B cell (primary cell): ENCODE data around the gene FSIP1. TPM values are rescaled to one million over a fixed set of nuclear protein-coding genes. Genes with fewer than 3 reads are reported as not detected.

ENCODE experiments used
- ATAC-seq: fragments of 200-7000 bp; cut with Tn5 transposase; one replicate; pipeline ENCODE4 v1.10.0; 2021; ENCODE audit warnings: low read depth, mild to moderate bottlenecking, moderate number of reproducible peaks, moderate library complexity
- CTCF ChIA-PET: fragments of 350-600 bp; sonication (Branson Sonifier 250); formaldehyde crosslinking; loops from one replicate; lab custom pipeline; 2021; ENCODE audit warnings: antibody characterized with exemption, inconsistent platforms; lab: Charles Lee
- POLR2A ChIA-PET: fragments of 350-600 bp; sonication (Branson Sonifier 250); formaldehyde crosslinking; loops from one replicate; lab custom pipeline; 2021; ENCODE audit warnings: antibody characterized with exemption; lab: Charles Lee
- DNase-seq: peaks from one replicate; pipeline ENCODE4 v3.0.0; 2013
- H2AFZ ChIP-seq: 2 replicates; pipeline ENCODE4 v1.6.1; 2012; ENCODE audit warnings: mild to moderate bottlenecking, low read depth, low read length; ENCODE audit not compliant: insufficient read depth, poor library complexity, severe bottlenecking
- H3K27ac ChIP-seq, 2 donors: 1 replicate in 1 of 2; 2 replicates in 1 of 2; pipeline ENCODE4 v1.5.1; 2012 to 2013; ENCODE audit warnings: low read length in 2 of 2, mild to moderate bottlenecking in 2 of 2, moderate library complexity in 1 of 2
- H3K27me3 ChIP-seq, 4 experiments: fragments of 200-600 bp in 1 of 4; sonication (generic) in 1 of 4; replicated peaks in 1 of 4; 1 replicate in 2 of 4; 2 replicates in 2 of 4; pipeline versions ENCODE4 v1.6.1 to v1.7.0; 2013 to 2016; ENCODE audit warnings: low read length in 3 of 4, mild to moderate bottlenecking in 2 of 4, mixed read lengths in 1 of 4, moderate library complexity in 1 of 4; ENCODE audit not compliant: insufficient read depth in 4 of 4, control insufficient read depth in 3 of 4; ENCODE audit errors: control extremely low read depth in 1 of 4
- H3K36me3 ChIP-seq, 2 experiments: replicated peaks in 1 of 2; 1 replicate in 1 of 2; 2 replicates in 1 of 2; pipeline versions ENCODE4 v1.6.1 to v1.7.1; 2013; ENCODE audit warnings: low read length in 1 of 2; ENCODE audit not compliant: insufficient read depth in 2 of 2, control insufficient read depth in 1 of 2; ENCODE audit errors: control extremely low read depth in 1 of 2, extremely low read depth in 1 of 2
- H3K4me1 ChIP-seq, 2 donors: fragments of 200-600 bp in 1 of 2; sonication (generic) in 1 of 2; 1 replicate in 1 of 2; 2 replicates in 1 of 2; pipeline versions ENCODE4 v1.5.1 to v1.6.1; 2013 to 2017; ENCODE audit warnings: low read length in 2 of 2; ENCODE audit not compliant: control insufficient read depth in 2 of 2, insufficient read depth in 2 of 2
- H3K4me2 ChIP-seq: replicated peaks from 2 replicates; pipeline ENCODE3; 2012; ENCODE audit warnings: mild to moderate bottlenecking, low read depth, low read length; ENCODE audit not compliant: poor library complexity, severe bottlenecking
- H3K4me3 ChIP-seq, 5 experiments: fragments of 200-600 bp in 1 of 5; sonication (generic) in 1 of 5; 1 replicate in 3 of 5; 2 replicates in 2 of 5; pipeline versions ENCODE4 v1.5.1 to v1.7.0; 2011 to 2016; ENCODE audit warnings: low read length in 4 of 5, mild to moderate bottlenecking in 4 of 5, low read depth in 2 of 5, control low read depth in 1 of 5, moderate library complexity in 1 of 5; ENCODE audit not compliant: insufficient read depth in 1 of 5; ENCODE audit errors: control extremely low read depth in 1 of 5, extremely low read depth in 1 of 5
- H3K79me2 ChIP-seq: fragments of 200-600 bp; sonication (generic); one replicate; pipeline ENCODE4 v1.6.0; 2016; ENCODE audit warnings: low read length; ENCODE audit not compliant: control insufficient read depth, insufficient read depth
- H3K9ac ChIP-seq: fragments of 200-600 bp; sonication (generic); 2 replicates; pipeline ENCODE4 v1.6.1; 2017; ENCODE audit warnings: mild to moderate bottlenecking, low read length, moderate library complexity
- H3K9me3 ChIP-seq, 3 donors: one replicate each; pipeline versions ENCODE4 v1.6.1 to v1.7.1; 2013; ENCODE audit warnings: low read length in 2 of 3; ENCODE audit not compliant: control insufficient read depth in 2 of 3, insufficient read depth in 1 of 3; ENCODE audit errors: control extremely low read depth in 1 of 3
- H4K20me1 ChIP-seq: 2 replicates; pipeline ENCODE4 v1.6.0; 2012; ENCODE audit warnings: mild to moderate bottlenecking, low read length; ENCODE audit not compliant: insufficient read depth, control insufficient read depth, poor library complexity, severe bottlenecking
- H3K27ac Mint-ChIP-seq: one replicate; pipeline ENCODE4 v1.8.0; 2021; ENCODE audit warnings: mixed read lengths
- H3K27me3 Mint-ChIP-seq: one replicate; pipeline ENCODE4 v1.8.0; 2021; ENCODE audit warnings: mixed read lengths
- H3K4me1 Mint-ChIP-seq: one replicate; pipeline ENCODE4 v1.8.0; 2021; ENCODE audit warnings: mixed read lengths
- H3K4me3 Mint-ChIP-seq: one replicate; pipeline ENCODE4 v1.8.0; 2021; ENCODE audit warnings: mixed read lengths
- H3K9me3 Mint-ChIP-seq: one replicate; pipeline ENCODE4 v1.8.0; 2022; ENCODE audit warnings: mixed read lengths; ENCODE audit not compliant: insufficient read depth
- EZH2 ChIP-seq: IDR thresholded peaks from 2 replicates; pipeline ENCODE4 v1.6.1; 2012; ENCODE audit warnings: borderline replicate concordance, low read depth, mild to moderate bottlenecking, moderate library complexity, low read length; ENCODE audit not compliant: insufficient read depth, poor library complexity, severe bottlenecking
- WGBS: methylation state at CpG from one replicate; pipeline ENCODE4 v1.1.5; 2013; ENCODE audit warnings: missing lambda C conversion rate; ENCODE audit not compliant: insufficient coverage; 5-methylcytosine and 5-hydroxymethylcytosine counted together
- intact Hi-C: fragments of 100-400 bp; cut with micrococcal nuclease; formaldehyde crosslinking; loops from one replicate; pipeline ENCODE4 v1.10.0; 2022
- polyA plus RNA-seq: library from polyadenylated mRNA; depleted of rRNA; stranded (reverse); fragments of >200 nt; gene quantifications from 2 replicates; pipeline ENCODE4 v1.2.3, GENCODE V29; 2012
- total RNA-seq, 2 donors: library from RNA; stranded (reverse); fragments of 120-200 nt in 1 of 2; gene quantifications; 1 replicate in 1 of 2; 2 replicates in 1 of 2; pipeline versions ENCODE4 v1.2.3 to v1.2.4, GENCODE V29; 2013 to 2022
- TF ChIP-seq, protein P1 (sequence below): fragments of 200-600 bp; IDR thresholded peaks from one replicate; pipeline ENCODE4 v1.8.0; 2022; ENCODE audit warnings: antibody characterized with exemption, mild to moderate bottlenecking

Gene FSIP1
- total and polyA plus RNA-seq, 2 donors (not counting 1 experiment from before 2014, with no cell fraction given) = 0.19 to 0.49 TPM

DNA sequence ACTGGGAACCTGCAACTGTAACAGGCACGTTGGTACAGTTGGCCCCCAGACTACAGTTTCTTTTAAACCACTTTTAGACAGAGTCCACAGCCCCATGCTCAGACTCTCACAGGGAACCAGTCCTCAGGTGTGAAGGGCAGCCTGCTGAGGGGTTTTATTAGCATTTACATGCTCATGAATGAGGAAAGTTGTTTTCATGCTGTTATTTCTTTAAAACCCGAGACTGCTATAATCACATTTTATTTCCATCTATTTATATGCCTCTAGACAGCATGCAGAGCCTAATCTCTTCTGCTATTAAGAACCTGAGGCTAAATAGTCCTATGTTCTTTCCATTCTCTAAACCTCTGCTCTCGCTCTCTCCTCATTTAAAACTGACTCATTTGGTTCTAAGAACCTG lies 26.3 kb upstream of the FSIP1 start:
- Histone ChIP-seq H2AFZ (no peak overlapping the region), H3K27me3 (no peaks in the 10 kb centered on the region), H3K4me3 (no peak overlapping the region), H3K79me2 (no peaks in the 10 kb centered on the region), H3K27ac (no peak overlapping the region), H3K9me3 (no peaks in the 10 kb centered on the region), H3K4me1 (no peaks in the 10 kb centered on the region), H3K36me3 (no peaks in the 10 kb centered on the region), H3K4me2 (no peak overlapping the region), H3K9ac (no peak overlapping the region), H4K20me1 (no peaks in the 10 kb centered on the region)
- intact Hi-C loops = no loop called here
- ChIA-PET POLR2A (no interaction called here), CTCF (no interaction called here)
- TF ChIP-seq, protein P1, sequence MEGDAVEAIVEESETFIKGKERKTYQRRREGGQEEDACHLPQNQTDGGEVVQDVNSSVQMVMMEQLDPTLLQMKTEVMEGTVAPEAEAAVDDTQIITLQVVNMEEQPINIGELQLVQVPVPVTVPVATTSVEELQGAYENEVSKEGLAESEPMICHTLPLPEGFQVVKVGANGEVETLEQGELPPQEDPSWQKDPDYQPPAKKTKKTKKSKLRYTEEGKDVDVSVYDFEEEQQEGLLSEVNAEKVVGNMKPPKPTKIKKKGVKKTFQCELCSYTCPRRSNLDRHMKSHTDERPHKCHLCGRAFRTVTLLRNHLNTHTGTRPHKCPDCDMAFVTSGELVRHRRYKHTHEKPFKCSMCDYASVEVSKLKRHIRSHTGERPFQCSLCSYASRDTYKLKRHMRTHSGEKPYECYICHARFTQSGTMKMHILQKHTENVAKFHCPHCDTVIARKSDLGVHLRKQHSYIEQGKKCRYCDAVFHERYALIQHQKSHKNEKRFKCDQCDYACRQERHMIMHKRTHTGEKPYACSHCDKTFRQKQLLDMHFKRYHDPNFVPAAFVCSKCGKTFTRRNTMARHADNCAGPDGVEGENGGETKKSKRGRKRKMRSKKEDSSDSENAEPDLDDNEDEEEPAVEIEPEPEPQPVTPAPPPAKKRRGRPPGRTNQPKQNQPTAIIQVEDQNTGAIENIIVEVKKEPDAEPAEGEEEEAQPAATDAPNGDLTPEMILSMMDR = no peak
- no peak for TF ChIP-seq EZH2
- no peaks in the 10 kb centered on the region for H3K9me3 Mint-ChIP-seq
- no peak overlapping the region for H3K4me3 Mint-ChIP-seq
- peaks cover 26% of the 10 kb centered on the region for H3K27me3 Mint-ChIP-seq
- 50% methylated on average over 1 of the region's 3 CpGs for WGBS
- ATAC-seq = no peak
- no peak overlapping the region for H3K27ac Mint-ChIP-seq
- no peak for DNase-seq
- no peaks in the 10 kb centered on the region for H3K4me1 Mint-ChIP-seq

GRCh38 chr15:39807791-39808190 lies 25.1 kb upstream of the FSIP1 start:
- intact Hi-C loops = no loop called here
- no peaks in the 10 kb centered on the region for H4K20me1 ChIP-seq
- POLR2A ChIA-PET = no interaction called here
- ATAC-seq (no peak), DNase-seq (no peak)
- no peaks in the 10 kb centered on the region for H3K4me1 ChIP-seq
- no peak overlapping the region for H3K4me3 ChIP-seq
- no peak overlapping the region for H3K27ac ChIP-seq
- H3K9ac ChIP-seq = no peak overlapping the region
- no peaks in the 10 kb centered on the region for H3K9me3 Mint-ChIP-seq
- peaks cover 32% of the 10 kb centered on the region for H3K27me3 Mint-ChIP-seq
- H3K27me3 ChIP-seq = no peaks in the 10 kb centered on the region
- no peaks in the 10 kb centered on the region for H3K4me1 Mint-ChIP-seq
- TF ChIP-seq, protein P1 = no peak
- no peak for TF ChIP-seq EZH2
- no peaks in the 10 kb centered on the region for H3K9me3 ChIP-seq
- H3K4me2 ChIP-seq = no peak overlapping the region
- H2AFZ ChIP-seq = no peak overlapping the region
- 84% methylated on average over 4 of the region's 4 CpGs for WGBS
- CTCF ChIA-PET = no interaction called here
- no peaks in the 10 kb centered on the region for H3K36me3 ChIP-seq
- H3K4me3 Mint-ChIP-seq = no peak overlapping the region
- no peaks in the 10 kb centered on the region for H3K79me2 ChIP-seq
- H3K27ac Mint-ChIP-seq = no peak overlapping the region
